Liver (tissue), 9 donors: Measurements from ENCODE around the gene LETMD1. TPM values are rescaled to one million over a fixed set of nuclear protein-coding genes. Genes with fewer than 3 reads are reported as not detected.

ENCODE experiments used
- DNase-seq: peaks from one replicate; pipeline ENCODE4 v3.0.0-alpha.2; 2017; ENCODE audit warnings: low spot score
- H3K27ac ChIP-seq, 2 donors: one replicate each; pipeline ENCODE4 v1.7.0; 2013; ENCODE audit warnings: inconsistent platforms in 2 of 2, low read length in 2 of 2, control low read depth in 1 of 2, low read depth in 1 of 2, mild to moderate bottlenecking in 1 of 2
- H3K27me3 ChIP-seq, 4 donors: one replicate each; pipeline versions ENCODE4 v1.6.1 to v1.7.0; 2013; ENCODE audit warnings: low read length in 3 of 4, inconsistent platforms in 1 of 4, mild to moderate bottlenecking in 1 of 4, moderate library complexity in 1 of 4; ENCODE audit not compliant: control insufficient read depth in 4 of 4, insufficient read depth in 4 of 4
- H3K36me3 ChIP-seq, 4 donors: one replicate each; pipeline versions ENCODE4 v1.6.1 to v1.7.0; 2013; ENCODE audit warnings: low read length in 3 of 4, mild to moderate bottlenecking in 3 of 4, low read depth in 1 of 4, moderate library complexity in 1 of 4; ENCODE audit not compliant: control insufficient read depth in 4 of 4, insufficient read depth in 3 of 4
- H3K4me1 ChIP-seq, 4 donors: one replicate each; pipeline versions ENCODE4 v1.6.1 to v1.7.0; 2013; ENCODE audit warnings: low read length in 3 of 4, mild to moderate bottlenecking in 3 of 4, moderate library complexity in 1 of 4; ENCODE audit not compliant: control insufficient read depth in 4 of 4, insufficient read depth in 4 of 4
- H3K4me3 ChIP-seq, 3 donors: one replicate each; pipeline versions ENCODE4 v1.6.1 to v1.7.0; 2013; ENCODE audit warnings: low read length in 3 of 3, control low read depth in 1 of 3, low read depth in 1 of 3, mild to moderate bottlenecking in 1 of 3
- H3K9ac ChIP-seq, 2 donors: one replicate each; pipeline ENCODE4 v1.7.0; 2013; ENCODE audit warnings: low read length in 2 of 2, mild to moderate bottlenecking in 2 of 2, moderate library complexity in 2 of 2, control low read depth in 1 of 2, low read depth in 1 of 2
- H3K9me3 ChIP-seq, 4 donors: one replicate each; pipeline versions ENCODE4 v1.6.1 to v1.7.0; 2013; ENCODE audit warnings: low read length in 3 of 4; ENCODE audit not compliant: control insufficient read depth in 4 of 4
- EGR1 ChIP-seq, 2 donors: IDR thresholded peaks; 2 replicates each; pipeline ENCODE4 v1.6.1; 2016 to 2018; ENCODE audit warnings: antibody characterized with exemption in 2 of 2, low read depth in 2 of 2
- FOXA1 ChIP-seq: IDR thresholded peaks from 2 replicates; pipeline ENCODE4 v1.6.1; 2016; ENCODE audit warnings: antibody characterized with exemption
- FOXA2 ChIP-seq: IDR thresholded peaks from 2 replicates; pipeline ENCODE4 v1.6.1; 2016; ENCODE audit warnings: antibody characterized with exemption
- GABPA ChIP-seq, 2 donors: IDR thresholded peaks in 1 of 2; conservative IDR thresholded peaks in 1 of 2; 2 replicates each; pipeline ENCODE4 v1.6.1; 2016; ENCODE audit warnings: antibody characterized with exemption in 2 of 2, mild to moderate bottlenecking in 1 of 2, moderate library complexity in 1 of 2
- HNF4A ChIP-seq, 2 donors: conservative IDR thresholded peaks; 2 replicates each; pipeline ENCODE4 v1.6.1; 2016; ENCODE audit warnings: antibody characterized with exemption in 2 of 2, mild to moderate bottlenecking in 2 of 2
- HNF4G ChIP-seq: IDR thresholded peaks from 2 replicates; pipeline ENCODE4 v1.6.1; 2016; ENCODE audit warnings: antibody characterized with exemption
- JUND ChIP-seq, 2 donors: IDR thresholded peaks; 2 replicates each; pipeline ENCODE4 v1.6.1; 2016; ENCODE audit warnings: antibody characterized with exemption in 2 of 2
- NR2F2 ChIP-seq: IDR thresholded peaks from 2 replicates; pipeline ENCODE4 v1.6.1; 2016; ENCODE audit warnings: antibody characterized with exemption
- RAD21 ChIP-seq, 2 donors: IDR thresholded peaks; 2 replicates each; pipeline ENCODE4 v1.6.1; 2016; ENCODE audit warnings: antibody characterized with exemption in 2 of 2, mild to moderate bottlenecking in 2 of 2
- RXRA ChIP-seq, 2 donors: IDR thresholded peaks; 2 replicates each; pipeline ENCODE4 v1.6.1; 2017 to 2018; ENCODE audit warnings: antibody characterized with exemption in 2 of 2, mild to moderate bottlenecking in 1 of 2
- SP1 ChIP-seq: IDR thresholded peaks from 2 replicates; pipeline ENCODE4 v1.6.1; 2018; ENCODE audit warnings: antibody characterized with exemption, mild to moderate bottlenecking
- TAF1 ChIP-seq: conservative IDR thresholded peaks from 2 replicates; pipeline ENCODE4 v1.6.1; 2016; ENCODE audit warnings: antibody characterized with exemption, mild to moderate bottlenecking
- YY1 ChIP-seq: IDR thresholded peaks from 2 replicates; pipeline ENCODE4 v1.6.1; 2016; ENCODE audit warnings: antibody characterized with exemption, mild to moderate bottlenecking
- WGBS: extraction: QIAGEN DNeasy Blood & Tissue Kit; methylation state at CpG from one replicate; pipeline ENCODE4 v1.1.7; 2013; 5-methylcytosine and 5-hydroxymethylcytosine counted together
- polyA plus RNA-seq, 2 donors: library from polyadenylated mRNA; stranded (reverse) in 1 of 2; unstranded in 1 of 2; fragments of 200-250 nt in 1 of 2; fragments of >200 nt in 1 of 2; fragmentation: Nextera tagmentation in 1 of 2; extraction: Ambion mirVana in 1 of 2; gene quantifications; one replicate each; pipeline versions ENCODE4 v1.2.1 to v1.2.3, GENCODE V29; 2013 to 2015
- total RNA-seq, 2 donors: library from RNA; depleted of rRNA; stranded (reverse); fragments of >200 nt; gene quantifications; one replicate each; pipeline ENCODE4 v1.2.3, GENCODE V29; 2014
- TF ChIP-seq, protein P1 (sequence below): IDR thresholded peaks from 2 replicates; pipeline ENCODE4 v1.6.1; 2016; ENCODE audit warnings: antibody characterized with exemption
- TF ChIP-seq, protein P2 (sequence below): IDR thresholded peaks from 2 replicates; pipeline ENCODE4 v1.6.1; 2016; ENCODE audit warnings: antibody characterized with exemption
- TF ChIP-seq, protein P3 (sequence below): fragments of 150-350 bp; IDR thresholded peaks from 2 replicates; pipeline ENCODE4 v1.5.1; 2017; ENCODE audit warnings: improper control_type of control experiment, low read depth, low read length; ENCODE audit not compliant: missing input control
- TF ChIP-seq, protein P4 (sequence below): IDR thresholded peaks from 2 replicates; pipeline ENCODE4 v1.6.1; 2016; ENCODE audit warnings: antibody characterized with exemption
- TF ChIP-seq, protein P5 (sequence below): IDR thresholded peaks from 2 replicates; pipeline ENCODE4 v1.6.1; 2016; ENCODE audit warnings: antibody characterized with exemption, mild to moderate bottlenecking
- donor health status: healthy.
- donor health status: healthy.
- donor health status: healthy.
- donor health status: healthy.
- donor health status: healthy.

LETMD1 gene
- total and polyA plus RNA-seq, 4 donors, result 17.6 to 41.0 (median 22.5) TPM

DNA sequence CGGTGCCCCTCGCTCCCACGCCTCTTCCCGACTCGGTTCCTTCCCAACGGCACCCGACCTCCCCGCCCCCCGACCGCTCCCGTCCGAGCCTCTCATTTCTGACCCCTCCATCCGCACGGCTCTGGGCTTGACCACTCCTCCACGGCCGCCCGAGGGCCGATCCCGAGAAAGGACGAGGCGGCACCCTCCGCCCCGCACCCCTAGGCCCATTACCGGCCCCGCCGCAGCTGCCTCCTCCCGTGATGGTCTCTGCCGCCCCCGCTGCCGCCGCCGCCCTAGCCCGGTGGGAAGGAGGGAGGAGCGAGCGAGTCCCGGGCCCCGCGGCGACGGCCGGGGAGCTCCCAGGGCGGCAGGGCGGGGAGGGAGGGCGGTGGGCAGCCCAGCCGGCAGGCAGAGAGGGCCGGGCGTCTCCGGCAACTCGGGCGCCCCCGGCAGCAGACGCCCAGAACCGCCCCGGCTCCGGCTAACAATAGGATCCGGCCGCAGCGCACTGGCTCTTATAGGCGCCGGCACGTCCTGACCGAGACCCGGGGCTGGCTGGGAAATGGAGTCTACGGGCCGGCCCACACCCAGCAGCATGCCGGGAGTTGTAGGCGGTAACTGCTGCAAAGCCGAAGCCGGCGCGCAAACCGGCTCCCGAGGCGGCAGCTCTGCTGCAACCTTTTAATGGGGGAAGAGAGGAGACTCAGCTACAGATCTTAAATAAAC lies 35.2 kb downstream of the LETMD1 start, which contains the start of gene CSRNP2:
TSS of gene CSRNP2 (minus strand) at position 471 of the 708 bp plus-strand sequence. CDS start 7,035 bp downstream, outside the sequence.
- H3K4me3 ChIP-seq, result peak within 1 kb of the TSS; percentile 73 to 89 (median 79)
- H3K9me3 ChIP-seq, result no peaks in the 10 kb centered on the region
- no peak for TF ChIP-seq NR2F2
- TF ChIP-seq SP1, result peak; percentile 43
- peak in 1 of 2 donors; percentile 18 for TF ChIP-seq JUND (IDR thresholded peaks at IDR 0.05)
- TF ChIP-seq HNF4G, result no peak
- peak; percentile 96 for TF ChIP-seq TAF1
- TF ChIP-seq GABPA (IDR thresholded peaks at IDR 0.05 in 1 of 2, conservative IDR thresholded peaks at IDR 0.05 in 1 of 2), result peak in 1 of 2 donors; percentile 72
- TF ChIP-seq, protein P1, sequence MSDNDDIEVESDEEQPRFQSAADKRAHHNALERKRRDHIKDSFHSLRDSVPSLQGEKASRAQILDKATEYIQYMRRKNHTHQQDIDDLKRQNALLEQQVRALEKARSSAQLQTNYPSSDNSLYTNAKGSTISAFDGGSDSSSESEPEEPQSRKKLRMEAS, result peak; percentile 54
- TF ChIP-seq FOXA1, result peak; percentile 60
- peak in 1 of 2 donors; percentile 39 for TF ChIP-seq EGR1 (IDR thresholded peaks at IDR 0.05; ENCODE audit: low read depth in 2 of 2)
- peak in 1 of 2 donors; percentile 10 for TF ChIP-seq RXRA (IDR thresholded peaks at IDR 0.05)
- TF ChIP-seq, protein P2, sequence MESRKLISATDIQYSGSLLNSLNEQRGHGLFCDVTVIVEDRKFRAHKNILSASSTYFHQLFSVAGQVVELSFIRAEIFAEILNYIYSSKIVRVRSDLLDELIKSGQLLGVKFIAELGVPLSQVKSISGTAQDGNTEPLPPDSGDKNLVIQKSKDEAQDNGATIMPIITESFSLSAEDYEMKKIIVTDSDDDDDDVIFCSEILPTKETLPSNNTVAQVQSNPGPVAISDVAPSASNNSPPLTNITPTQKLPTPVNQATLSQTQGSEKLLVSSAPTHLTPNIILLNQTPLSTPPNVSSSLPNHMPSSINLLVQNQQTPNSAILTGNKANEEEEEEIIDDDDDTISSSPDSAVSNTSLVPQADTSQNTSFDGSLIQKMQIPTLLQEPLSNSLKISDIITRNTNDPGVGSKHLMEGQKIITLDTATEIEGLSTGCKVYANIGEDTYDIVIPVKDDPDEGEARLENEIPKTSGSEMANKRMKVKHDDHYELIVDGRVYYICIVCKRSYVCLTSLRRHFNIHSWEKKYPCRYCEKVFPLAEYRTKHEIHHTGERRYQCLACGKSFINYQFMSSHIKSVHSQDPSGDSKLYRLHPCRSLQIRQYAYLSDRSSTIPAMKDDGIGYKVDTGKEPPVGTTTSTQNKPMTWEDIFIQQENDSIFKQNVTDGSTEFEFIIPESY, result peak; percentile 53
- TF ChIP-seq RAD21 (IDR thresholded peaks at IDR 0.05), result peak; percentile 45 to 47
- TF ChIP-seq, protein P3, sequence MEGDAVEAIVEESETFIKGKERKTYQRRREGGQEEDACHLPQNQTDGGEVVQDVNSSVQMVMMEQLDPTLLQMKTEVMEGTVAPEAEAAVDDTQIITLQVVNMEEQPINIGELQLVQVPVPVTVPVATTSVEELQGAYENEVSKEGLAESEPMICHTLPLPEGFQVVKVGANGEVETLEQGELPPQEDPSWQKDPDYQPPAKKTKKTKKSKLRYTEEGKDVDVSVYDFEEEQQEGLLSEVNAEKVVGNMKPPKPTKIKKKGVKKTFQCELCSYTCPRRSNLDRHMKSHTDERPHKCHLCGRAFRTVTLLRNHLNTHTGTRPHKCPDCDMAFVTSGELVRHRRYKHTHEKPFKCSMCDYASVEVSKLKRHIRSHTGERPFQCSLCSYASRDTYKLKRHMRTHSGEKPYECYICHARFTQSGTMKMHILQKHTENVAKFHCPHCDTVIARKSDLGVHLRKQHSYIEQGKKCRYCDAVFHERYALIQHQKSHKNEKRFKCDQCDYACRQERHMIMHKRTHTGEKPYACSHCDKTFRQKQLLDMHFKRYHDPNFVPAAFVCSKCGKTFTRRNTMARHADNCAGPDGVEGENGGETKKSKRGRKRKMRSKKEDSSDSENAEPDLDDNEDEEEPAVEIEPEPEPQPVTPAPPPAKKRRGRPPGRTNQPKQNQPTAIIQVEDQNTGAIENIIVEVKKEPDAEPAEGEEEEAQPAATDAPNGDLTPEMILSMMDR, result no peak
- no peak for TF ChIP-seq FOXA2
- peak in 1 of 2 donors; percentile 21 for TF ChIP-seq HNF4A (conservative IDR thresholded peaks at IDR 0.05)
- TF ChIP-seq, protein P4, sequence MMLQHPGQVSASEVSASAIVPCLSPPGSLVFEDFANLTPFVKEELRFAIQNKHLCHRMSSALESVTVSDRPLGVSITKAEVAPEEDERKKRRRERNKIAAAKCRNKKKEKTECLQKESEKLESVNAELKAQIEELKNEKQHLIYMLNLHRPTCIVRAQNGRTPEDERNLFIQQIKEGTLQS, result no peak
- TF ChIP-seq, protein P5, sequence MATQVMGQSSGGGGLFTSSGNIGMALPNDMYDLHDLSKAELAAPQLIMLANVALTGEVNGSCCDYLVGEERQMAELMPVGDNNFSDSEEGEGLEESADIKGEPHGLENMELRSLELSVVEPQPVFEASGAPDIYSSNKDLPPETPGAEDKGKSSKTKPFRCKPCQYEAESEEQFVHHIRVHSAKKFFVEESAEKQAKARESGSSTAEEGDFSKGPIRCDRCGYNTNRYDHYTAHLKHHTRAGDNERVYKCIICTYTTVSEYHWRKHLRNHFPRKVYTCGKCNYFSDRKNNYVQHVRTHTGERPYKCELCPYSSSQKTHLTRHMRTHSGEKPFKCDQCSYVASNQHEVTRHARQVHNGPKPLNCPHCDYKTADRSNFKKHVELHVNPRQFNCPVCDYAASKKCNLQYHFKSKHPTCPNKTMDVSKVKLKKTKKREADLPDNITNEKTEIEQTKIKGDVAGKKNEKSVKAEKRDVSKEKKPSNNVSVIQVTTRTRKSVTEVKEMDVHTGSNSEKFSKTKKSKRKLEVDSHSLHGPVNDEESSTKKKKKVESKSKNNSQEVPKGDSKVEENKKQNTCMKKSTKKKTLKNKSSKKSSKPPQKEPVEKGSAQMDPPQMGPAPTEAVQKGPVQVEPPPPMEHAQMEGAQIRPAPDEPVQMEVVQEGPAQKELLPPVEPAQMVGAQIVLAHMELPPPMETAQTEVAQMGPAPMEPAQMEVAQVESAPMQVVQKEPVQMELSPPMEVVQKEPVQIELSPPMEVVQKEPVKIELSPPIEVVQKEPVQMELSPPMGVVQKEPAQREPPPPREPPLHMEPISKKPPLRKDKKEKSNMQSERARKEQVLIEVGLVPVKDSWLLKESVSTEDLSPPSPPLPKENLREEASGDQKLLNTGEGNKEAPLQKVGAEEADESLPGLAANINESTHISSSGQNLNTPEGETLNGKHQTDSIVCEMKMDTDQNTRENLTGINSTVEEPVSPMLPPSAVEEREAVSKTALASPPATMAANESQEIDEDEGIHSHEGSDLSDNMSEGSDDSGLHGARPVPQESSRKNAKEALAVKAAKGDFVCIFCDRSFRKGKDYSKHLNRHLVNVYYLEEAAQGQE, result peak; percentile 93
- peak; percentile 94 for TF ChIP-seq YY1
- peak; percentile 95 for DNase-seq
- H3K27me3 ChIP-seq, result no peaks in the 10 kb centered on the region
- H3K27ac ChIP-seq, result peak within 1 kb of the TSS; percentile 58 to 82
- H3K4me1 ChIP-seq, result peaks cover 1 to 13% (median 11%) of the 10 kb centered on the region in 4 donors
- peak within 1 kb of the TSS; percentile 47 to 74 for H3K9ac ChIP-seq
- WGBS, result under 1% methylated on average over 74 of the region's 74 CpGs
- no peaks in the 10 kb centered on the region for H3K36me3 ChIP-seq
